PFSK-1 (cell line): ENCODE data around the gene FOXN3.

Source experiments
- POLR2AphosphoS5 ChIP-seq: IDR thresholded peaks from 2 replicates; pipeline ENCODE4 v1.6.1; 2012; ENCODE audit warnings: low read depth, mild to moderate bottlenecking, control low read depth, low read length, moderate library complexity
- REST ChIP-seq, 2 experiments: IDR thresholded peaks; 2 replicates each; pipeline versions ENCODE4 v1.6.1 to v1.8.0; 2011 to 2012; ENCODE audit warnings: low read depth in 2 of 2, low read length in 2 of 2, control low read depth in 1 of 2, inconsistent platforms in 1 of 2, mild to moderate bottlenecking in 1 of 2, moderate library complexity in 1 of 2; ENCODE audit not compliant: insufficient read depth in 1 of 2
- TAF1 ChIP-seq: IDR thresholded peaks from 2 replicates; pipeline ENCODE4 v1.6.1; 2012; ENCODE audit warnings: low read length, control low read depth, borderline replicate concordance; ENCODE audit not compliant: insufficient read depth

- TF ChIP-seq TAF1 (no peak), REST (IDR thresholded peaks at IDR 0.05; ENCODE audit: insufficient read depth in 1 of 2, low read depth in 2 of 2, low read length in 2 of 2) (no peak), POLR2AphosphoS5 (no peak)
Observed at GRCh38 chr14:89366864-89367778, 49.9 kb downstream of the FOXN3 start.
